ENCODE data around the gene FOXP1. TPM values are rescaled to one million over a fixed set of nuclear protein-coding genes. Genes with fewer than 3 reads are reported as not detected.

FOXP1 gene
- polyA plus RNA-seq, 1 experiment: 56.6 TPM

DNA sequence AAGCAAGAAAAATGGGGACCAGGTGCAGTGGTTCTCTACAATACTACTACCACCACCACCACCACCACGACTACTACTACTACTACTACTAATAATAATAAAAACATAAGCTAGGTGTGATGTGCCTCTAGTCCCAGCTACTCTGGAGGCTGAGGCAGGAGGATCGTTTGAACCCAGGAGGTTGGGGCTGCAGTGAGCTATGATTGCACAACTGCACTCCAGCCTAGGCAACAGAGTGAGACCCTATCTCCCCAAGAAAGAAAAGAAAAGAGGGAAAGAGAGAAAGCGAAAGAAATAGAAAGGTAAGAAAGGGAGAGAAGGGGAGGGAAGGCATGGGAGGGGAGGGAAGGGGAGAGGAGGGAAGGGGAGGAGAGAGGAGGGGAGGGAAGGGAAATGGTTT, 350.6 kb downstream of the FOXP1 start:
- Histone ChIP-seq H3K9me3 (ENCODE audit: control insufficient read depth, insufficient read depth, low read length) (no peaks in the 10 kb centered on the region), H3K4me3 (ENCODE audit: low read depth, low read length) (no peak overlapping the region), H3K27me3 (ENCODE audit: control insufficient read depth, insufficient read depth, low read length) (no peaks in the 10 kb centered on the region), H3K27ac (ENCODE audit: low read depth, low read length) (no peak overlapping the region)
- no peak for DNase-seq (ENCODE audit: low read depth, low spot score)
- no peak for TF ChIP-seq CTCF (IDR thresholded peaks at IDR 0.05; ENCODE audit: low read depth, low read length)
- POLR2A ChIA-PET: no interaction called here
- CTCF ChIA-PET: interaction anchor here (0.6 to 0.8 kb wide), 2 partner anchors 28 to 146 kb away, joined by 3 to 4 read pairs; no protein-coding TSS in a partner anchor

DNA sequence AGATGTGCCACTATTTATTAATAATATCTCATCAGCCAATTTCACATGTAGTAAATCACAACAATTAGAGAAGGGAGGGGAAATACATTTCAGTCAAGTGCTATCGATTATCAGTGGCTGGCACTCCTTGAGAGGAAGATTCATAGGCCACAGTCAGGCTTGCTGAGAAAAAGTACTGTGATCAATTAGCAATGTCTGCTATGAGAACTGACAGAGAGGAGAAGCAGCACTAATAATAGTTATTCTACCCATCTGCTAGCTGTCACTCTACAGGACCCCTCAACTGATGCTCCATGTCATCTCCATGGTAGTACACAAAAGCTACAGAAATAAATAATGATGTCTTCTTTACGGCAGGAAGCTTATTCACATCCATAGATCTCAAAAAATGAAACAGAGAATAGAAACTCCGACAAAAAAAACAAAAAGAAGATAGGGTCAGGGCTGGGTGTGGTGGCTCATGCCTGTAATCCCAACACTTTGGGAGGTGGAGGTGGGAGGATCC, 351.3 kb downstream of the FOXP1 start:
- H3K4me3 ChIP-seq (ENCODE audit: low read depth, low read length): no peak overlapping the region
- no peak for TF ChIP-seq CTCF (IDR thresholded peaks at IDR 0.05; ENCODE audit: low read depth, low read length)
- ChIA-PET CTCF (interaction anchor here (1.2 kb wide), 1 partner anchor 22 kb away, joined by 3 read pairs; no protein-coding TSS in a partner anchor), POLR2A (no interaction called here)
- no peaks in the 10 kb centered on the region for H3K9me3 ChIP-seq (ENCODE audit: control insufficient read depth, insufficient read depth, low read length)
- no peak for DNase-seq (ENCODE audit: low read depth, low spot score)
- no peak overlapping the region for H3K27ac ChIP-seq (ENCODE audit: low read depth, low read length)
- no peaks in the 10 kb centered on the region for H3K27me3 ChIP-seq (ENCODE audit: control insufficient read depth, insufficient read depth, low read length)

DNA sequence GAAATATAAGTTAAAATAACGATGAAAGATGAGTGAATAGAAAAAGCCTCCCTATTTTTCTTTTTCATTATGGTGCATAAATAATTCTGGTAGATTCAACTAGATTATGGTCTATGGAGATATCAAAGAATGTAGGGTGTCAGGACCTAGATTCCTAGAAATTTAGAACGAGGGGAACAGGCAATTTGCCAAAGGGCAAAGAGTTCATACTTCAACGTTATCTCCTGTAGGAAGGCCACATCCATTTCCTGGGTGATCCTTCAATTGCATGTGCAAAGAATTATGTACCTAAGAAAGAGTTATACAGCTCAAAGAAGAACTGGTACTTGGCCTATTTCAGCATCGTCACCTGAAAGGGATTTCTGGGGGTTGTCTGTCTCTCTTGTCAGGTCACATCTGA, 351.8 kb downstream of the FOXP1 start:
- no peak for TF ChIP-seq CTCF (IDR thresholded peaks at IDR 0.05; ENCODE audit: low read depth, low read length)
- Histone ChIP-seq H3K9me3 (ENCODE audit: control insufficient read depth, insufficient read depth, low read length) (no peaks in the 10 kb centered on the region), H3K4me3 (ENCODE audit: low read depth, low read length) (no peak overlapping the region), H3K27ac (ENCODE audit: low read depth, low read length) (no peak overlapping the region), H3K27me3 (ENCODE audit: control insufficient read depth, insufficient read depth, low read length) (no peaks in the 10 kb centered on the region)
- ChIA-PET POLR2A (no interaction called here), CTCF (interaction anchor here (1.2 kb wide), 1 partner anchor 21 kb away, joined by 3 read pairs; no protein-coding TSS in a partner anchor)
- no peak for DNase-seq (ENCODE audit: low read depth, low spot score)

DNA sequence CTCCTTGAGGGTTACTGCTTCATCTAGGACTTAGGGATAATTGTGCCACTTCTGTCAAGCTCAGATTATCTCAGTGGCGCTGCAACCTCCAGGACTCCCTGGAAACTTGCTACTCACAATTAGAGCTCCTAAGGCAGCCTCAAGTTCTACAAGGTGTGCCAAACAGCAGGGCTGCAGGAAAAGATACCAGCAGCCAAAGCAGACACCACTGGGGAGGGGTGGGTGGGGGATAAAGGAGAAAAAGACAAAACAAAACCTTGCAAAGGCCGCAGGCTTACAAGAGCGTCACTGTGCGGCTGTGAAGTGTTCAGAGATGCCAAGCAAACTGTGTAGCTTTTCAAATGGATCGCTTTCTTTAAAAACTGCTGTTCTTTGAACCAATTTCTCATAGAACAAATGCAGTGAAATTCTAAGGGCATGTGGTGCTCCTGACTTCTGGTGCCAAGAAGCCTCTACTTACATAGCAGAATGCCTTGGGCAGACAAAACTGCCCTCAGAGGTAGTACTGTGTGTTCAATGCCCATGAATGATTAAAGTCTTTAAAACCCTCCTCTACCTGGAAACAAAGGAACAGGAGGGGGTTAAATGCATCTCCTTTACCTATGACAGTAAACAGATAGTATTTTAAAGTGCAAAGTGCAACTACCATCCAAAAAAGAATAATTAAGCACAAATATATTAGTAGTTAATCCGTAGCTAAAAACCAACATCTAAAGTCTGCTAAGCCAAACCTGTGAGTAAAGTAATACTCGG, 353.4 kb downstream of the FOXP1 start:
- ChIA-PET CTCF (no interaction called here), POLR2A (no interaction called here)
- H3K4me3 ChIP-seq (ENCODE audit: low read depth, low read length): no peak overlapping the region

More for the DNA sequence above, 353.4 kb downstream of the FOXP1 start:
- Histone ChIP-seq H3K27ac (ENCODE audit: low read depth, low read length) (no peak overlapping the region), H3K27me3 (ENCODE audit: control insufficient read depth, insufficient read depth, low read length) (no peaks in the 10 kb centered on the region), H3K9me3 (ENCODE audit: control insufficient read depth, insufficient read depth, low read length) (no peaks in the 10 kb centered on the region)
- DNase-seq (ENCODE audit: low read depth, low spot score): no peak
- TF ChIP-seq CTCF (IDR thresholded peaks at IDR 0.05; ENCODE audit: low read depth, low read length): no peak

Measured in AG04450 (cell line).